Measurements from ENCODE around the gene MACROD2.

DNA sequence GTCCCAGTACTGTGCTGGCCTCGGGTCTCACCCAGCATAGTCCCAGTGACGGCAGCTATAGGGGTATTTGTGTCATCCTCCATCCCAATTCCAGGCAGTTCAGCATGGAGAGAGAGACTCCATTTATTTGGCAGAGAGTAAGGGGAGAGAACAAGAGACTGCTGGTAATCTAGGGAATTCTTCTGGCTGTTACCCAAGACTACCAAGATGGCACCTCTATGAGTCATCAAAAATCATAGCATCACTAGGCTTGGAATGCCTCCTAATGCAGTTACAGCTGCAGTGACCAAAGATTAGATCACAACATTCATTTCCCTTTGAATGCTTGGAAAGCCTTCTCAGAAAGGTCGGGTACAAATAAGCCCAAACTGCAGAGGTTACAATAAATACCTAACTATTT, 1002.5 kb downstream of the MACROD2 start:
- TF ChIP-seq EZH2 (IDR thresholded peaks at IDR 0.05; ENCODE audit: insufficient read depth, low read length): no peak
- TF ChIP-seq, protein P1, sequence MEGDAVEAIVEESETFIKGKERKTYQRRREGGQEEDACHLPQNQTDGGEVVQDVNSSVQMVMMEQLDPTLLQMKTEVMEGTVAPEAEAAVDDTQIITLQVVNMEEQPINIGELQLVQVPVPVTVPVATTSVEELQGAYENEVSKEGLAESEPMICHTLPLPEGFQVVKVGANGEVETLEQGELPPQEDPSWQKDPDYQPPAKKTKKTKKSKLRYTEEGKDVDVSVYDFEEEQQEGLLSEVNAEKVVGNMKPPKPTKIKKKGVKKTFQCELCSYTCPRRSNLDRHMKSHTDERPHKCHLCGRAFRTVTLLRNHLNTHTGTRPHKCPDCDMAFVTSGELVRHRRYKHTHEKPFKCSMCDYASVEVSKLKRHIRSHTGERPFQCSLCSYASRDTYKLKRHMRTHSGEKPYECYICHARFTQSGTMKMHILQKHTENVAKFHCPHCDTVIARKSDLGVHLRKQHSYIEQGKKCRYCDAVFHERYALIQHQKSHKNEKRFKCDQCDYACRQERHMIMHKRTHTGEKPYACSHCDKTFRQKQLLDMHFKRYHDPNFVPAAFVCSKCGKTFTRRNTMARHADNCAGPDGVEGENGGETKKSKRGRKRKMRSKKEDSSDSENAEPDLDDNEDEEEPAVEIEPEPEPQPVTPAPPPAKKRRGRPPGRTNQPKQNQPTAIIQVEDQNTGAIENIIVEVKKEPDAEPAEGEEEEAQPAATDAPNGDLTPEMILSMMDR (IDR thresholded peaks at IDR 0.05; ENCODE audit: insufficient read depth, low read depth, low read length): no peak
